SK-N-SH treated with all-trans-retinoic acid at 6 μM for 48 hours (cell line): Measurements from ENCODE around the gene EFCAB14.

Experiments
- ATAC-seq: fragments of 200-7000 bp; cut with Tn5 transposase; 3 replicates; pipeline ENCODE4 v1.9.1; 2020; ENCODE audit warnings: mild to moderate bottlenecking, moderate library complexity
- ARNTL ChIP-seq: fragments of 450-650 bp; formaldehyde crosslinking; IDR thresholded peaks from 2 replicates; pipeline ENCODE4 v1.5.0; 2020; ENCODE audit warnings: low read depth, mild to moderate bottlenecking, moderate library complexity, borderline replicate concordance
- BACH2 ChIP-seq: fragments of 250-450 bp; sonication (Bioruptor Pico); IDR thresholded peaks from 2 replicates; pipeline ENCODE4 v1.9.0; 2021; ENCODE audit warnings: mild to moderate bottlenecking, borderline replicate concordance
- CREB5 ChIP-seq: fragments of 250-450 bp; sonication (Bioruptor Pico); IDR thresholded peaks from 2 replicates; pipeline ENCODE4 v1.5.1; 2020; ENCODE audit warnings: low read depth, mild to moderate bottlenecking, moderate library complexity
- CSDC2 ChIP-seq: fragments of 250-450 bp; sonication (Bioruptor Pico); IDR thresholded peaks from 2 replicates; pipeline ENCODE4 v1.5.0; 2020; ENCODE audit warnings: mild to moderate bottlenecking, moderate library complexity
- CSRNP3 ChIP-seq: fragments of 250-450 bp; sonication (Bioruptor Pico); IDR thresholded peaks from 2 replicates; pipeline ENCODE4 v1.5.1; 2021; ENCODE audit warnings: mild to moderate bottlenecking, moderate library complexity
- ESRRG ChIP-seq: fragments of 250-450 bp; sonication (Bioruptor Pico); IDR thresholded peaks from 2 replicates; pipeline ENCODE4 v1.6.1; 2021; ENCODE audit warnings: mild to moderate bottlenecking
- GLIS3 ChIP-seq: fragments of 250-450 bp; sonication (Bioruptor Pico); IDR thresholded peaks from 2 replicates; pipeline ENCODE4 v1.5.0; 2020; ENCODE audit warnings: mild to moderate bottlenecking, moderate library complexity
- ISL1 ChIP-seq: fragments of 250-450 bp; sonication (Bioruptor Pico); IDR thresholded peaks from 2 replicates; pipeline ENCODE4 v2.1.2; 2022; ENCODE audit warnings: mild to moderate bottlenecking, moderate library complexity
- PATZ1 ChIP-seq: fragments of 250-450 bp; sonication (Bioruptor Pico); IDR thresholded peaks from 2 replicates; pipeline ENCODE4 v1.8.0; 2020; ENCODE audit warnings: mild to moderate bottlenecking, moderate library complexity, borderline replicate concordance
- POU6F1 ChIP-seq: fragments of 250-450 bp; sonication (Bioruptor Pico); IDR thresholded peaks from 2 replicates; pipeline ENCODE4 v1.8.0; 2021; ENCODE audit warnings: low read depth, mild to moderate bottlenecking, moderate library complexity, borderline replicate concordance
- PPARA ChIP-seq: fragments of 250-450 bp; sonication (Bioruptor Pico); IDR thresholded peaks from 2 replicates; pipeline ENCODE4 v1.5.0; 2020; ENCODE audit warnings: mild to moderate bottlenecking, borderline replicate concordance
- RARB ChIP-seq: fragments of 250-450 bp; sonication (Bioruptor Pico); IDR thresholded peaks from 2 replicates; pipeline ENCODE4 v1.8.0; 2021; ENCODE audit warnings: mild to moderate bottlenecking, moderate library complexity
- SNAI2 ChIP-seq: fragments of 250-450 bp; sonication (Bioruptor Pico); IDR thresholded peaks from 2 replicates; pipeline ENCODE4 v1.5.0; 2020; ENCODE audit warnings: mild to moderate bottlenecking, moderate library complexity
- TCF4 ChIP-seq: fragments of 250-450 bp; sonication (Bioruptor Pico); IDR thresholded peaks from 2 replicates; pipeline ENCODE4 v1.8.0; 2021; ENCODE audit warnings: mild to moderate bottlenecking, moderate library complexity, borderline replicate concordance
- TOX ChIP-seq: fragments of 250-450 bp; sonication (Bioruptor Pico); IDR thresholded peaks from 2 replicates; pipeline ENCODE4 v1.8.0; 2021; ENCODE audit warnings: mild to moderate bottlenecking, moderate library complexity, borderline replicate concordance
- TSHZ2 ChIP-seq: fragments of 250-450 bp; sonication (Bioruptor Pico); IDR thresholded peaks from 2 replicates; pipeline ENCODE4 v1.5.0; 2020; ENCODE audit warnings: mild to moderate bottlenecking, moderate library complexity
- ZC3H10 ChIP-seq: fragments of 250-450 bp; sonication (Bioruptor Pico); IDR thresholded peaks from 2 replicates; pipeline ENCODE4 v1.5.1; 2021; ENCODE audit warnings: mild to moderate bottlenecking, moderate library complexity
- ZFP3 ChIP-seq: fragments of 250-450 bp; sonication (Bioruptor Pico); IDR thresholded peaks from 2 replicates; pipeline ENCODE4 v1.5.0; 2020; ENCODE audit warnings: mild to moderate bottlenecking, moderate library complexity
- ZFP30 ChIP-seq: fragments of 450-650 bp; formaldehyde crosslinking; IDR thresholded peaks from 2 replicates; pipeline ENCODE4 v1.5.0; 2022; ENCODE audit warnings: mild to moderate bottlenecking, moderate library complexity
- ZNF565 ChIP-seq: fragments of 450-650 bp; formaldehyde crosslinking; conservative IDR thresholded peaks from 2 replicates; pipeline ENCODE4 v1.5.0; 2020; ENCODE audit warnings: low read depth, mild to moderate bottlenecking, moderate library complexity
- ZNF70 ChIP-seq: fragments of 450-650 bp; formaldehyde crosslinking; IDR thresholded peaks from 2 replicates; pipeline ENCODE4 v1.5.0; 2020; ENCODE audit warnings: mild to moderate bottlenecking, moderate library complexity
- ZNF8 ChIP-seq: fragments of 450-650 bp; formaldehyde crosslinking; IDR thresholded peaks from 2 replicates; pipeline ENCODE4 v1.5.0; 2020; ENCODE audit warnings: mild to moderate bottlenecking, moderate library complexity

The EFCAB14 gene

GRCh38 chr1:46686255-46686654 lies 32.7 kb downstream of the EFCAB14 start:
- ATAC-seq, result no peak
- TF ChIP-seq CREB5 (no peak), ZFP3 (CRISPR knock-in tag) (no peak), PATZ1 (CRISPR knock-in tag) (no peak), ZNF8 (no peak), ZC3H10 (CRISPR knock-in tag) (no peak), ZNF565 (CRISPR knock-in tag) (no peak), POU6F1 (CRISPR knock-in tag) (no peak)

GRCh38 chr1:46684670-46685069 lies 34.2 kb downstream of the EFCAB14 start:
- TF ChIP-seq ARNTL (CRISPR knock-in tag), result no peak
- no peak for TF ChIP-seq TOX (CRISPR knock-in tag)
- TF ChIP-seq GLIS3 (CRISPR knock-in tag), result no peak
- ATAC-seq, result no peak

- TF ChIP-seq CSDC2 (no peak), ZNF565 (CRISPR knock-in tag) (no peak), ESRRG (CRISPR knock-in tag) (no peak), ISL1 (no peak), PATZ1 (CRISPR knock-in tag) (no peak), TSHZ2 (CRISPR knock-in tag) (no peak), CREB5 (no peak), GLIS3 (CRISPR knock-in tag) (no peak), PPARA (CRISPR knock-in tag) (no peak), ARNTL (CRISPR knock-in tag) (no peak), BACH2 (CRISPR knock-in tag) (no peak), RARB (CRISPR knock-in tag) (no peak), CSRNP3 (CRISPR knock-in tag) (no peak), ZFP3 (CRISPR knock-in tag) (no peak), ZFP30 (CRISPR knock-in tag) (no peak), SNAI2 (CRISPR knock-in tag) (no peak), POU6F1 (CRISPR knock-in tag) (no peak), TOX (CRISPR knock-in tag) (no peak), ZNF70 (CRISPR knock-in tag) (no peak), TCF4 (CRISPR knock-in tag) (no peak)
- no peak for ATAC-seq
These were observed 36.9 kb downstream of the EFCAB14 start for GRCh38 chr1:46682064-46682463.
